GM21447 (cell line): ENCODE data around the gene NFIA.

Experiments used
- ATAC-seq: cut with Tn5 transposase; IDR thresholded peaks from one replicate; pipeline ENCODE4 v1.9.1; 2021; ENCODE audit not compliant: unreplicated experiment

Gene NFIA

GRCh38 chr1:61353797-61354406 lies 271.5 kb downstream of the NFIA start:
- no peak for ATAC-seq

- no peak for ATAC-seq
Measured at GRCh38 chr1:61356016-61356415, 273.7 kb downstream of the NFIA start.

- no peak for ATAC-seq
Measured at GRCh38 chr1:61356995-61357394, 274.6 kb downstream of the NFIA start.

GRCh38 chr1:61357539-61357938 lies 275.2 kb downstream of the NFIA start:
- ATAC-seq, result no peak

- no peak for ATAC-seq
Measured at GRCh38 chr1:61358770-61359455, 276.6 kb downstream of the NFIA start.

- no peak for ATAC-seq
Measured at GRCh38 chr1:61361931-61362330, 279.6 kb downstream of the NFIA start.

GRCh38 chr1:61362351-61362750 lies 280.0 kb downstream of the NFIA start:
- no peak for ATAC-seq

- ATAC-seq, result no peak
Measured at GRCh38 chr1:61368366-61368765, 286.0 kb downstream of the NFIA start.

GRCh38 chr1:61368876-61369275 lies 286.5 kb downstream of the NFIA start:
- ATAC-seq, result no peak

GRCh38 chr1:61370177-61370912 lies 288.0 kb downstream of the NFIA start:
- ATAC-seq, result no peak

GRCh38 chr1:61370913-61371279 lies 288.5 kb downstream of the NFIA start:
- no peak for ATAC-seq

- ATAC-seq, result no peak
Measured at GRCh38 chr1:61372944-61373343, 290.6 kb downstream of the NFIA start.

- ATAC-seq, result no peak
Measured at GRCh38 chr1:61374156-61374555, 291.8 kb downstream of the NFIA start.

GRCh38 chr1:61375082-61375880 lies 292.9 kb downstream of the NFIA start:
- ATAC-seq, result no peak

- ATAC-seq, result no peak
Measured at GRCh38 chr1:61376151-61376550, 293.8 kb downstream of the NFIA start.

- ATAC-seq, result no peak
Measured at GRCh38 chr1:61377242-61377958, 295.0 kb downstream of the NFIA start.

GRCh38 chr1:61378494-61379180 lies 296.3 kb downstream of the NFIA start:
- no peak for ATAC-seq

GRCh38 chr1:61379693-61380092 lies 297.3 kb downstream of the NFIA start:
- ATAC-seq, result no peak

GRCh38 chr1:61380561-61380960 lies 298.2 kb downstream of the NFIA start:
- ATAC-seq, result no peak

GRCh38 chr1:61386323-61386722 lies 304.0 kb downstream of the NFIA start:
- ATAC-seq, result no peak
